HepG2 (cell line): ENCODE results near the gene SPINDOC. TPM values are rescaled to one million over a fixed set of nuclear protein-coding genes. Genes with fewer than 3 reads are reported as not detected.

Experiments
- ARNT2 ChIP-seq: sonication (generic); formaldehyde crosslinking; IDR thresholded peaks from 2 replicates; pipeline ENCODE4 v1.8.0; 2022; ENCODE audit warnings: mild to moderate bottlenecking, low read depth, missing genetic modification reagents, moderate library complexity
- ARNTL ChIP-seq: sonication (generic); formaldehyde crosslinking; IDR thresholded peaks from 2 replicates; pipeline ENCODE4 v1.4.0; 2020; ENCODE audit warnings: mild to moderate bottlenecking, missing genetic modification reagents
- CBX1 ChIP-seq: IDR thresholded peaks from one replicate; pipeline ENCODE4 v1.6.1; 2016; ENCODE audit warnings: antibody characterized with exemption, low read depth
- CC2D1A ChIP-seq: sonication (generic); formaldehyde crosslinking; IDR thresholded peaks from 2 replicates; pipeline ENCODE4 v1.8.1; 2023; ENCODE audit warnings: mild to moderate bottlenecking, missing genetic modification reagents
- DMAP1 ChIP-seq: IDR thresholded peaks from 2 replicates; pipeline ENCODE4 v1.6.1; 2016
- HOXA5 ChIP-seq: sonication (generic); formaldehyde crosslinking; IDR thresholded peaks from 2 replicates; pipeline ENCODE4 v1.4.0; 2020; ENCODE audit warnings: missing genetic modification reagents
- JUNB ChIP-seq: sonication (generic); formaldehyde crosslinking; IDR thresholded peaks from 2 replicates; pipeline ENCODE4 v1.8.0; 2022; ENCODE audit warnings: missing genetic modification reagents, mild to moderate bottlenecking, borderline replicate concordance
- MYNN ChIP-seq: sonication (generic); formaldehyde crosslinking; IDR thresholded peaks from 2 replicates; pipeline ENCODE4 v1.4.0; 2020; ENCODE audit warnings: mild to moderate bottlenecking, low read depth, missing genetic modification reagents
- SETDB1 ChIP-seq: sonication (generic); formaldehyde crosslinking; IDR thresholded peaks from 2 replicates; pipeline ENCODE4 v1.5.1; 2020; ENCODE audit warnings: missing genetic modification reagents, mild to moderate bottlenecking, borderline replicate concordance
- SRSF1 ChIP-seq: fragments of 200-400 bp; formaldehyde crosslinking; optimal IDR thresholded peaks from 2 replicates; pipeline ENCODE3; 2017; ENCODE audit warnings: mild to moderate bottlenecking, low read depth, low read length, moderate library complexity
- ZBTB20 ChIP-seq: sonication (generic); formaldehyde crosslinking; IDR thresholded peaks from 2 replicates; pipeline ENCODE4 v1.8.1; 2023; ENCODE audit warnings: missing genetic modification reagents, low read depth, mild to moderate bottlenecking, borderline replicate concordance
- ZFAT ChIP-seq: sonication (generic); formaldehyde crosslinking; conservative IDR thresholded peaks from 2 replicates; pipeline ENCODE4 v1.8.1; 2023; ENCODE audit warnings: missing genetic modification reagents, inconsistent platforms
- ZFP36L1 ChIP-seq: sonication (generic); formaldehyde crosslinking; IDR thresholded peaks from 2 replicates; pipeline ENCODE4 v1.8.0; 2022; ENCODE audit warnings: mild to moderate bottlenecking, missing genetic modification reagents, moderate library complexity
- ZNF18 ChIP-seq: sonication (generic); formaldehyde crosslinking; IDR thresholded peaks from 2 replicates; pipeline ENCODE4 v1.8.0; 2022; ENCODE audit warnings: mild to moderate bottlenecking, missing genetic modification reagents; ENCODE audit not compliant: insufficient replicate concordance
- ZNF333 ChIP-seq: sonication (generic); formaldehyde crosslinking; IDR thresholded peaks from 2 replicates; pipeline ENCODE4 v1.4.0; 2020; ENCODE audit warnings: mild to moderate bottlenecking, missing genetic modification reagents, borderline replicate concordance
- ZNF547 ChIP-seq: sonication (generic); formaldehyde crosslinking; IDR thresholded peaks from 2 replicates; pipeline ENCODE4 v1.5.1; 2020; ENCODE audit warnings: mild to moderate bottlenecking, missing genetic modification reagents
- ZNF615 ChIP-seq: sonication (generic); formaldehyde crosslinking; IDR thresholded peaks from 2 replicates; pipeline ENCODE4 v1.5.0; 2020; ENCODE audit warnings: mild to moderate bottlenecking, missing genetic modification reagents, borderline replicate concordance
- ZNF619 ChIP-seq: sonication (generic); formaldehyde crosslinking; IDR thresholded peaks from 2 replicates; pipeline ENCODE4 v1.4.0; 2020; ENCODE audit warnings: mild to moderate bottlenecking, missing genetic modification reagents
- ZNF670 ChIP-seq: sonication (generic); formaldehyde crosslinking; IDR thresholded peaks from 2 replicates; pipeline ENCODE4 v1.8.0; 2022; ENCODE audit warnings: mild to moderate bottlenecking, missing genetic modification reagents, borderline replicate concordance
- ZNF674 ChIP-seq: sonication (generic); formaldehyde crosslinking; IDR thresholded peaks from 2 replicates; pipeline ENCODE4 v1.5.0; 2020; ENCODE audit warnings: low read depth, mild to moderate bottlenecking, missing genetic modification reagents
- ZNF770 ChIP-seq: sonication (generic); formaldehyde crosslinking; IDR thresholded peaks from 2 replicates; pipeline ENCODE4 v1.5.0; 2020; ENCODE audit warnings: mild to moderate bottlenecking, missing genetic modification reagents
- ZNF772 ChIP-seq: sonication (generic); formaldehyde crosslinking; IDR thresholded peaks from 2 replicates; pipeline ENCODE4 v1.5.0; 2020; ENCODE audit warnings: mild to moderate bottlenecking, missing genetic modification reagents
- ZNF775 ChIP-seq: sonication (generic); formaldehyde crosslinking; IDR thresholded peaks from 2 replicates; pipeline ENCODE4 v1.4.0; 2020; ENCODE audit warnings: missing genetic modification reagents, mild to moderate bottlenecking, moderate library complexity, borderline replicate concordance
- ZNF788 ChIP-seq: sonication (generic); formaldehyde crosslinking; IDR thresholded peaks from 2 replicates; pipeline ENCODE4 v1.5.0; 2020; ENCODE audit warnings: mild to moderate bottlenecking, missing genetic modification reagents, borderline replicate concordance
- ZNF816 ChIP-seq: sonication (generic); formaldehyde crosslinking; IDR thresholded peaks from 2 replicates; pipeline ENCODE4 v1.8.0; 2022; ENCODE audit warnings: missing genetic modification reagents, mild to moderate bottlenecking, borderline replicate concordance
- ZSCAN9 ChIP-seq: IDR thresholded peaks from 2 replicates; pipeline ENCODE4 v1.6.1; 2016; ENCODE audit warnings: borderline replicate concordance
- polyA plus RNA-seq, 8 experiments: library from polyadenylated mRNA; depleted of rRNA in 3 of 8; stranded (reverse) in 7 of 8; unstranded in 1 of 8; fragments of >200 nt; fragmentation: Illumina TruSeq in 4 of 8; extraction: Trizol in 4 of 8; gene quantifications; 2 replicates each; pipeline versions ENCODE4 v1.2.1 to v1.2.3, GENCODE V29; 2011 to 2016; ENCODE audit warnings: low read depth in 4 of 8, missing spikeins in 1 of 8, mixed read lengths in 1 of 8; ENCODE audit not compliant: insufficient read depth in 1 of 8
- total RNA-seq, 5 experiments: library from RNA; depleted of rRNA; stranded (reverse); fragments of >200 nt; fragmentation: Illumina TruSeq; extraction: Trizol; gene quantifications; 2 replicates each; pipeline ENCODE4 v1.2.3, GENCODE V29; 2016; ENCODE audit warnings: low read depth in 1 of 5

SPINDOC gene
- total and polyA plus RNA-seq, 2 of the 13 experiments (the other 11 are each of a cell fraction or from before 2014, with no cell fraction given): 21.4 to 29.9 TPM

- no peak for TF ChIP-seq JUNB (CRISPR knock-in tag)
- TF ChIP-seq ZFP36L1 (CRISPR knock-in tag): no peak
- TF ChIP-seq ZNF670 (CRISPR knock-in tag): no peak
- no peak for TF ChIP-seq CBX1
- TF ChIP-seq ZSCAN9: peak; percentile 89; the same call in 1 of the 2 replicates
- TF ChIP-seq ZNF772 (CRISPR knock-in tag): peak; percentile 81; the same call in 1 of the 2 replicates
- TF ChIP-seq ZNF788 (CRISPR knock-in tag): peak; percentile 92; the same call in 1 of the 2 replicates
- no peak for TF ChIP-seq SRSF1
- no peak for TF ChIP-seq ZNF674
- TF ChIP-seq ZNF775 (CRISPR knock-in tag): no peak
- no peak for TF ChIP-seq ZNF619 (CRISPR knock-in tag)
- TF ChIP-seq SETDB1 (CRISPR knock-in tag): no peak
- TF ChIP-seq ARNT2 (CRISPR knock-in tag): no peak
- no peak for TF ChIP-seq DMAP1 (CRISPR knock-in tag)
- TF ChIP-seq ZNF615 (CRISPR knock-in tag): no peak
- no peak for TF ChIP-seq ARNTL (CRISPR knock-in tag)
- TF ChIP-seq ZNF18 (CRISPR knock-in tag): no peak
- no peak for TF ChIP-seq ZFAT (CRISPR knock-in tag)
- TF ChIP-seq ZNF770 (CRISPR knock-in tag): peak; percentile 79
- TF ChIP-seq ZNF816: no peak
- TF ChIP-seq ZBTB20 (CRISPR knock-in tag): no peak
- TF ChIP-seq HOXA5 (CRISPR knock-in tag): peak; percentile 51; the same call in 1 of the 2 replicates
- TF ChIP-seq CC2D1A (CRISPR knock-in tag): no peak
- TF ChIP-seq ZNF333 (CRISPR knock-in tag): no peak
- TF ChIP-seq ZNF547 (CRISPR knock-in tag): no peak
- no peak for TF ChIP-seq MYNN
These were observed 58.9 kb downstream of the SPINDOC start (continued) for GRCh38 chr11:63871962-63872799.
